ENCODE results near the gene ADCY2. TPM values are rescaled to one million over a fixed set of nuclear protein-coding genes. Genes with fewer than 3 reads are reported as not detected.

The ADCY2 gene
- total RNA-seq (2014; rRNA removed; shearing (Covaris generic); ENCODE audit: low replicate concordance) = not detected in 2 replicates

- peak; percentile 50 for DNase-seq
- peak within 1 kb of the TSS; percentile 27; the same call in 1 of the 2 replicates for H3K4me3 ChIP-seq
These were observed at the start of gene ADCY2 for GRCh38 chr5:7395947-7396712. Gene ADCY2 (plus strand): TSS chr5:7396138. CDS start chr5:7396297, 159 bp downstream.

DNA sequence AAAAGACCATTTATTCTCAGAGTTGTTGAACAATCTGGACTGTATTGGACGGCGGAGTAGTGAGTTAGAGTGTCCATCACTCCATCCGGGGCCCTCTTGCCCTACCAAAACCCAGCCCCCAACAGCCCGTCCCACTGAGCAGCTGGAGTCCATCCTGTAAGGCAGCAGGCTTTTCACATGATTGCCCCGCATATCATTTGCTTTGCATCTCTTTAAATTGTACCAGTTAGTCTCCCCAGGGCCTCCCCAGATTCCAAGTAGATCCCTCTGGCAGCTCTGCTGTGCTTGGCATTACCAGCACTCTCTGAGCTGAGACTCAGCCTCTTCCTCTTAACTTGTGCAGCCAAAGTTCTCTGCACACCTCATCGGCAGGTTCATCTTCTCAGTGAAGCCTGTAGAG, 48.6 kb upstream of the ADCY2 start:
- Histone ChIP-seq H3K36me3 (no peaks in the 10 kb centered on the region), H3K9me3 (no peaks in the 10 kb centered on the region), H3K4me3 (no peak overlapping the region), H3K27me3 (no peaks in the 10 kb centered on the region)
- no peak for DNase-seq

More at GRCh38 chr5:7395947-7396712, at the start of gene ADCY2:
- Histone ChIP-seq H3K36me3 (no peaks in the 10 kb centered on the region), H3K9me3 (no peaks in the 10 kb centered on the region), H3K27me3 (peaks cover 30% of the 10 kb centered on the region)

GRCh38 chr5:7348168-7348854, 47.6 kb upstream of the ADCY2 start:
- Histone ChIP-seq H3K36me3 (no peaks in the 10 kb centered on the region), H3K27me3 (no peaks in the 10 kb centered on the region), H3K4me3 (no peak overlapping the region), H3K9me3 (no peaks in the 10 kb centered on the region)
- no peak for DNase-seq

GRCh38 chr5:7361593-7361992, 34.3 kb upstream of the ADCY2 start:
- no peak for DNase-seq
- Histone ChIP-seq H3K9me3 (no peaks in the 10 kb centered on the region), H3K27me3 (no peaks in the 10 kb centered on the region), H3K4me3 (no peak overlapping the region), H3K36me3 (no peaks in the 10 kb centered on the region)

DNA sequence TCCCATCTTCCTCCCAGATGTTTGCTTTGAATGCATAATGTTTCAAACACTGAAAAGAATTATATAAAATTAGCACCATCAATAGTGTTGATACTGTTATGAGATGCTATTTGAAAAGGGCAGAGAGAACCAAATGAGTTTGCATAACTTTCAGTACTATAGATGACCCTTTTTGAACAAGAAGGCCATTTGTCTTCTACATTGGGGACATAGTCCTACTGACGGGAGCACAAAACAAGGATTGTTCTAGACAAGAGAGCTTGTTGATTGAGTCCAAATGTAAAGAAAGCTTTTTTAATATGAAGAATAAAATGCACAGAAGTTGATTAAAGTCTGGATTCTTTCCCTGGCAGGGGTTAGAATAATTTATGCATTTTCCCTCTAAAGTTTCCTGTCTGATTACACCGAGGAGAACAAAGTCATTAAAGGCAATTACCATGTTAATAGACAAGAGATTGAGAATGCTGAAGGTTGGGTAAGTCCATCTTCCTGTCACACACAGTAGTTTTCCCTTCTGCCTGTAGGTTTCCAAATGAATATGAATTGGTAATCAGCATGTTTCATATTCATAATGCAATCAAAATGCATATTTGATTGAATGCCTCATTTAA, 32.8 kb upstream of the ADCY2 start:
- Histone ChIP-seq H3K27me3 (no peaks in the 10 kb centered on the region), H3K9me3 (no peaks in the 10 kb centered on the region), H3K36me3 (no peaks in the 10 kb centered on the region), H3K4me3 (no peak overlapping the region)
- DNase-seq = no peak

GRCh38 chr5:7364226-7364875, 31.6 kb upstream of the ADCY2 start:
- Histone ChIP-seq H3K9me3 (no peaks in the 10 kb centered on the region), H3K4me3 (no peak overlapping the region), H3K36me3 (no peaks in the 10 kb centered on the region), H3K27me3 (no peaks in the 10 kb centered on the region)
- no peak for DNase-seq

DNA sequence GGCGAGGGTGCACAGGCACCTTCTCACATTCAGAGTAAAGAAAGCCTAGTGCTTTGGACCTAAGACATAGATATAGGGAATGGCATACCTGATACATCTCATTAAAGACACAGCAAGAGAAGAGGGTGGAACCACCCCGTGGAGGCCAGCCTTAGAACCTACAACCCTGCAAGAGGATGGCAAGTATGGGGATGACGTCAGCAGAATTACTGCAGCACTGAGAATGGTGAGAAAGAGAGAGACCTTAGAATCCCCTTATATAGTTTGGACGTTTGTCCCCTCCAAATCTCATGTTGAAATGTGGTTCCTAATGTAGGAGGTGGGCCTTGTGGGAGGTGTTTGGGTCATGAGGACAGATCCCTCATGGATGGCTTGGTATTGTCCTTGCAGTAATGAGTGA, 28.2 kb upstream of the ADCY2 start:
- Histone ChIP-seq H3K9me3 (no peaks in the 10 kb centered on the region), H3K36me3 (no peaks in the 10 kb centered on the region), H3K4me3 (no peak overlapping the region), H3K27me3 (no peaks in the 10 kb centered on the region)
- no peak for DNase-seq

GRCh38 chr5:7372399-7372798, 23.5 kb upstream of the ADCY2 start:
- DNase-seq = no peak

DNA sequence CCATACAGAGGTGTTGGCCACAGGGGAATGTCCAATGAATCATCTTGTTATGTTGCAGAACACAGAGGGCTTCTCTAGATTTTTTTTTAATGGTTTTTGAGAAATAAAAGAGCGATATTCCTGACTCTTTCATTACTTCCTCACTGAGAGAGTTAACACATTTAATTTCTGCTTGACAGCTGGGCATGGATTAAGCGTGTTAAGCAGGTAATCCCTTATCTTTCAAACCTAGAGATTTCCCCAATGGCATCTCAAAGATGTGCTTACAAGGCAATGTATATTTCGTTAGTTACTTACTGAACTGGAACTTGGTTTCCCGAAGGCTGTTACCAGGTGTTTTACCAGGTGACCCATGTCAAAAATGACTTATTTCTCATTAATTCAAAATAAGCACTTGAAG, 21.8 kb upstream of the ADCY2 start:
- H3K27me3 ChIP-seq = peaks cover 2% of the 10 kb centered on the region; the same call in 1 of the 2 replicates
- no peaks in the 10 kb centered on the region for H3K9me3 ChIP-seq
- no peak overlapping the region for H3K4me3 ChIP-seq
- H3K36me3 ChIP-seq = no peaks in the 10 kb centered on the region
- no peak for DNase-seq

More at GRCh38 chr5:7372399-7372798, 23.5 kb upstream of the ADCY2 start:
- no peak overlapping the region for H3K4me3 ChIP-seq
- H3K9me3 ChIP-seq = no peaks in the 10 kb centered on the region
- H3K36me3 ChIP-seq = no peaks in the 10 kb centered on the region
- H3K27me3 ChIP-seq = peaks cover 2% of the 10 kb centered on the region; the same call in 1 of the 2 replicates

DNA sequence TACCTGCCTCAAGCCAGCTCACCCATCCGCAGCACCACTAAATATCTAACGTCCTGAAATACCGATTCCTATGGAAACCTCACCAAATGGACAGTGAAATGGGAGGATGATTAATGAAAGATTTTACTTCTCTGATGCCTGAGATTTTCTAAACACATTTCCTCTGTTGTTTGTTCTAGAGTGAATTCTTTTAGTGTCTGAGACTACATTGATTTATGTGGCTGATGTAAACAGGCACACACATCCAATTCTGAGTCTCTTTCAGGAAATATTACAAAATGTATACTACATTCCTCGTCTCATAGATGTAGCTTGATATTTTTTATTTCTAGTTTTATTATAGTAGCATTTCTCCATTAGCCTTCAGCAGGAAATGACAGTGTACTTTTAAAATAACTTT, 20.5 kb upstream of the ADCY2 start:
- Histone ChIP-seq H3K4me3 (no peak overlapping the region), H3K9me3 (no peaks in the 10 kb centered on the region), H3K36me3 (no peaks in the 10 kb centered on the region), H3K27me3 (peaks cover 2% of the 10 kb centered on the region; the same call in 1 of the 2 replicates)
- DNase-seq = no peak

GRCh38 chr5:7376871-7377270, 19.1 kb upstream of the ADCY2 start:
- Histone ChIP-seq H3K9me3 (no peaks in the 10 kb centered on the region), H3K27me3 (peaks cover 2% of the 10 kb centered on the region; the same call in 1 of the 2 replicates), H3K4me3 (no peak overlapping the region), H3K36me3 (no peaks in the 10 kb centered on the region)
- DNase-seq = no peak

DNA sequence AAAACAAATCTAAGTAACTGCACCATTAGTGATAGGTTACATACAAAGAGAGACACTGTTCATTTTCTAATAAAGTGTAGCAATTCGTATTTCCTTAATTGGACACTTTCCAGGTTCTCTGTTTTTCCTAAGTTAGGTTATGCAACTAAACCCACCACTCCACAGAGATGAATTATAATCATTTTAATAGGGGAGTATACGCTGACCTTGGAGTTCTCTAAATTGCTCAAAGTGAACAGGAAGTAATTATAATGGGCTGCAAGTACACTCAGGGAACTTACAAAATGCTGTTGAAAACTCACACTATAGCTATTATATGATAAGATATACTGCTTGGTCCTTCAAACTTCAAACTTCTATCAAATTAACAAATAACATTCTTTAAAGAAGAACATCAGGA, 18.2 kb upstream of the ADCY2 start:
- H3K4me3 ChIP-seq = no peak overlapping the region
- DNase-seq = no peak
- no peaks in the 10 kb centered on the region for H3K36me3 ChIP-seq
- H3K27me3 ChIP-seq = peaks cover 2% of the 10 kb centered on the region; the same call in 1 of the 2 replicates
- H3K9me3 ChIP-seq = no peaks in the 10 kb centered on the region

GRCh38 chr5:7382588-7382987, 13.3 kb upstream of the ADCY2 start:
- DNase-seq = no peak
- Histone ChIP-seq H3K4me3 (no peak overlapping the region), H3K9me3 (no peaks in the 10 kb centered on the region), H3K36me3 (no peaks in the 10 kb centered on the region), H3K27me3 (no peaks in the 10 kb centered on the region)

- Histone ChIP-seq H3K9me3 (no peaks in the 10 kb centered on the region), H3K27me3 (no peaks in the 10 kb centered on the region), H3K4me3 (no peak overlapping the region), H3K36me3 (no peaks in the 10 kb centered on the region)
- DNase-seq = no peak
These were observed 10.3 kb upstream of the ADCY2 start for GRCh38 chr5:7385681-7386080.

DNA sequence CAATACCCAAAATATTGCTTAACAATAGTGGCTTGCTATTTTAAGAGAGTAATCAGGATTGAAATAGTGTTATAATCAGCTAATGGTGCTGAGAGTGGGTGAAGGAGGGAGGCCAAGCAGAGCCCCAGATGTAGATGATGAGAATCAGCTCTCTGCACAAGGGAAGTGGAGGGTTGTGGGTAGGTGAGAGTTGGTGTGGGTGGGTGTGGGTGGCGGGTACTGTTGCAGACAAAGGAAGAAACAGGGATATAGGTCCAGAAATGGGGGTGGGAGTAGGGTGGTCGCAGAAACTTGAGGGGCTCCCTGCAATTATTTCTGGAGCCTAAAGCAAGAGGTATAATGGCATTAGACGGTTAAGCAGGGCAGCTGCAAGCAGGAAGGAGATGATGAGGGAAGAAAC, 7.4 kb upstream of the ADCY2 start:
- H3K36me3 ChIP-seq = no peaks in the 10 kb centered on the region
- no peaks in the 10 kb centered on the region for H3K9me3 ChIP-seq
- DNase-seq = no peak
- peaks cover 2% of the 10 kb centered on the region; the same call in 1 of the 2 replicates for H3K27me3 ChIP-seq
- H3K4me3 ChIP-seq = no peak overlapping the region

- no peak for DNase-seq
- no peak overlapping the region for H3K4me3 ChIP-seq
- no peaks in the 10 kb centered on the region for H3K9me3 ChIP-seq
- peaks cover 3% of the 10 kb centered on the region; the same call in 1 of the 2 replicates for H3K27me3 ChIP-seq
- H3K36me3 ChIP-seq = no peaks in the 10 kb centered on the region
These were observed 4.7 kb upstream of the ADCY2 start for GRCh38 chr5:7391215-7391614.
